ENCODE data around the gene ATP5F1E. TPM values are rescaled to one million over a fixed set of nuclear protein-coding genes. Genes with fewer than 3 reads are reported as not detected.

ATP5F1E gene
- total and polyA plus RNA-seq, 9 of the 15 experiments (the other 6 are each of a cell fraction or from before 2014, with no cell fraction given), result 60.3 to 162 (median 113) TPM

DNA sequence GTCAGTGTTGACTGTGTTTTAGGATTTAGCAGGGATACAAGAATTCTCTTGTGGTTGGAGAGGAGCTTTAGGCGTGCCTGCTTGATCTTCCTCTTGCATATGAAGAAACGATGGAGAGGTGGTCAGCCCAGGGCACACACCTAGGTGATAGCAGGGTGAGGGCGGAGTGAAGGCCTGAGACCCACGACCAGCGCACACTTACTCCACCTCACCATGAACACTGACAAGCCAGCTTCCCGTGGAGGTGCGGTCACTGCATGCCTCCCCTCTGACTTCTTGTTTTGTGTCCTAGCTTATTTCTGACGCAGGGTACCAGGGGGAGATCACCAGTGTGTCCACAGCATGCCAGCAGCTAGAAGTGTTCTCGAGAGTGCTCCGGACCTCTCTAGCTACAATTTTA, 42.9 kb downstream of the ATP5F1E start:
- H3K27ac ChIP-seq (ENCODE audit: extremely low read depth, low read depth, low read length), result no peak overlapping the region
- WGBS (ENCODE audit: insufficient coverage, low coverage, missing lambda C conversion rate), result 92% methylated on average over 10 of the region's 10 CpGs
- CTCF ChIA-PET (ENCODE audit: low intra/inter-chr PET ratio), result no interaction called here
- in situ Hi-C loops (cut with MboI) (no loop called here), intact Hi-C loops (cut with micrococcal nuclease) (no loop called here)
- no peaks in the 10 kb centered on the region for H3K9me3 ChIP-seq (replicated peaks; ENCODE audit: control insufficient read depth, insufficient read depth, low read depth, low read length)
- ATAC-seq (no peak), DNase-seq (ENCODE audit: extremely low read depth in 1 of 4, low spot score in 3 of 4) (no peak), FAIRE-seq (no peak)
- no peaks in the 10 kb centered on the region for H3K27me3 ChIP-seq (ENCODE audit: control insufficient read depth in 2 of 2, insufficient read depth in 2 of 2, low read length in 2 of 2)
- peaks cover under 1% of the 10 kb centered on the region in 2 experiments; a peak in 3 of 5 replicates for H3K4me1 ChIP-seq (replicated peaks in 1 of 2; ENCODE audit: control insufficient read depth in 2 of 2, insufficient read depth in 2 of 2, low read length in 2 of 2)
- peaks cover 34% of the 10 kb centered on the region for H3K79me2 ChIP-seq (ENCODE audit: control insufficient read depth, insufficient read depth, low read length)
- no peak overlapping the region for H3K4me3 ChIP-seq
- H3K9me1 ChIP-seq (ENCODE audit: control insufficient read depth, insufficient read depth, low read length), result no peaks in the 10 kb centered on the region
- POLR2A ChIA-PET, result interaction anchor here (0.8 to 1.4 kb wide), 2 partner anchors 9 to 15 kb away, joined by 3 to 6 read pairs; partner anchors contain the start of gene NELFCD
- peaks cover 4% of the 10 kb centered on the region; the same call in 1 of the 2 replicates for H4K20me1 ChIP-seq (replicated peaks; ENCODE audit: control insufficient read depth, insufficient read depth, low read length)
- peak overlapping the region in 1 of 2 experiments; percentile 61; a peak in 1 of 4 replicates for H3K9ac ChIP-seq (ENCODE audit: insufficient read depth in 1 of 2, low read depth in 2 of 2, low read length in 2 of 2)
- no TSS peak for BruUV-seq (replicated peaks)
- H3K4me2 ChIP-seq (ENCODE audit: insufficient read depth, low read length), result no peak overlapping the region
- H3K36me3 ChIP-seq (ENCODE audit: control insufficient read depth, insufficient read depth, low read length), result peaks cover 98% of the 10 kb centered on the region
- no peak overlapping the region for H2AFZ ChIP-seq (ENCODE audit: low read depth, low read length)
- TF ChIP-seq SIRT6 (IDR thresholded peaks at IDR 0.05; ENCODE audit: low read depth, low read length) (no peak), DIDO1 (tag; IDR thresholded peaks at IDR 0.05; ENCODE audit: low read depth) (no peak), FIP1L1 (IDR thresholded peaks at IDR 0.05; ENCODE audit: low read depth, low read length, poor library complexity, severe bottlenecking) (no peak), ZBED1 (IDR thresholded peaks at IDR 0.05) (no peak), ATF7 (IDR thresholded peaks at IDR 0.05) (no peak)
- TF ChIP-seq, protein P1, sequence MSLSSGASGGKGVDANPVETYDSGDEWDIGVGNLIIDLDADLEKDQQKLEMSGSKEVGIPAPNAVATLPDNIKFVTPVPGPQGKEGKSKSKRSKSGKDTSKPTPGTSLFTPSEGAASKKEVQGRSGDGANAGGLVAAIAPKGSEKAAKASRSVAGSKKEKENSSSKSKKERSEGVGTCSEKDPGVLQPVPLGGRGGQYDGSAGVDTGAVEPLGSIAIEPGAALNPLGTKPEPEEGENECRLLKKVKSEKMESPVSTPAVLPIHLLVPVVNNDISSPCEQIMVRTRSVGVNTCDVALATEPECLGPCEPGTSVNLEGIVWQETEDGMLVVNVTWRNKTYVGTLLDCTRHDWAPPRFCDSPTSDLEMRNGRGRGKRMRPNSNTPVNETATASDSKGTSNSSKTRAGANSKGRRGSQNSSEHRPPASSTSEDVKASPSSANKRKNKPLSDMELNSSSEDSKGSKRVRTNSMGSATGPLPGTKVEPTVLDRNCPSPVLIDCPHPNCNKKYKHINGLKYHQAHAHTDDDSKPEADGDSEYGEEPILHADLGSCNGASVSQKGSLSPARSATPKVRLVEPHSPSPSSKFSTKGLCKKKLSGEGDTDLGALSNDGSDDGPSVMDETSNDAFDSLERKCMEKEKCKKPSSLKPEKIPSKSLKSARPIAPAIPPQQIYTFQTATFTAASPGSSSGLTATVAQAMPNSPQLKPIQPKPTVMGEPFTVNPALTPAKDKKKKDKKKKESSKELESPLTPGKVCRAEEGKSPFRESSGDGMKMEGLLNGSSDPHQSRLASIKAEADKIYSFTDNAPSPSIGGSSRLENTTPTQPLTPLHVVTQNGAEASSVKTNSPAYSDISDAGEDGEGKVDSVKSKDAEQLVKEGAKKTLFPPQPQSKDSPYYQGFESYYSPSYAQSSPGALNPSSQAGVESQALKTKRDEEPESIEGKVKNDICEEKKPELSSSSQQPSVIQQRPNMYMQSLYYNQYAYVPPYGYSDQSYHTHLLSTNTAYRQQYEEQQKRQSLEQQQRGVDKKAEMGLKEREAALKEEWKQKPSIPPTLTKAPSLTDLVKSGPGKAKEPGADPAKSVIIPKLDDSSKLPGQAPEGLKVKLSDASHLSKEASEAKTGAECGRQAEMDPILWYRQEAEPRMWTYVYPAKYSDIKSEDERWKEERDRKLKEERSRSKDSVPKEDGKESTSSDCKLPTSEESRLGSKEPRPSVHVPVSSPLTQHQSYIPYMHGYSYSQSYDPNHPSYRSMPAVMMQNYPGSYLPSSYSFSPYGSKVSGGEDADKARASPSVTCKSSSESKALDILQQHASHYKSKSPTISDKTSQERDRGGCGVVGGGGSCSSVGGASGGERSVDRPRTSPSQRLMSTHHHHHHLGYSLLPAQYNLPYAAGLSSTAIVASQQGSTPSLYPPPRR (CRISPR knock-in tag; IDR thresholded peaks at IDR 0.05; ENCODE audit: borderline replicate concordance), result no peak
- TF ChIP-seq, protein P2, sequence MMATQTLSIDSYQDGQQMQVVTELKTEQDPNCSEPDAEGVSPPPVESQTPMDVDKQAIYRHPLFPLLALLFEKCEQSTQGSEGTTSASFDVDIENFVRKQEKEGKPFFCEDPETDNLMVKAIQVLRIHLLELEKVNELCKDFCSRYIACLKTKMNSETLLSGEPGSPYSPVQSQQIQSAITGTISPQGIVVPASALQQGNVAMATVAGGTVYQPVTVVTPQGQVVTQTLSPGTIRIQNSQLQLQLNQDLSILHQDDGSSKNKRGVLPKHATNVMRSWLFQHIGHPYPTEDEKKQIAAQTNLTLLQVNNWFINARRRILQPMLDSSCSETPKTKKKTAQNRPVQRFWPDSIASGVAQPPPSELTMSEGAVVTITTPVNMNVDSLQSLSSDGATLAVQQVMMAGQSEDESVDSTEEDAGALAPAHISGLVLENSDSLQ (IDR thresholded peaks at IDR 0.05), result no peak
- TF ChIP-seq, protein P3, sequence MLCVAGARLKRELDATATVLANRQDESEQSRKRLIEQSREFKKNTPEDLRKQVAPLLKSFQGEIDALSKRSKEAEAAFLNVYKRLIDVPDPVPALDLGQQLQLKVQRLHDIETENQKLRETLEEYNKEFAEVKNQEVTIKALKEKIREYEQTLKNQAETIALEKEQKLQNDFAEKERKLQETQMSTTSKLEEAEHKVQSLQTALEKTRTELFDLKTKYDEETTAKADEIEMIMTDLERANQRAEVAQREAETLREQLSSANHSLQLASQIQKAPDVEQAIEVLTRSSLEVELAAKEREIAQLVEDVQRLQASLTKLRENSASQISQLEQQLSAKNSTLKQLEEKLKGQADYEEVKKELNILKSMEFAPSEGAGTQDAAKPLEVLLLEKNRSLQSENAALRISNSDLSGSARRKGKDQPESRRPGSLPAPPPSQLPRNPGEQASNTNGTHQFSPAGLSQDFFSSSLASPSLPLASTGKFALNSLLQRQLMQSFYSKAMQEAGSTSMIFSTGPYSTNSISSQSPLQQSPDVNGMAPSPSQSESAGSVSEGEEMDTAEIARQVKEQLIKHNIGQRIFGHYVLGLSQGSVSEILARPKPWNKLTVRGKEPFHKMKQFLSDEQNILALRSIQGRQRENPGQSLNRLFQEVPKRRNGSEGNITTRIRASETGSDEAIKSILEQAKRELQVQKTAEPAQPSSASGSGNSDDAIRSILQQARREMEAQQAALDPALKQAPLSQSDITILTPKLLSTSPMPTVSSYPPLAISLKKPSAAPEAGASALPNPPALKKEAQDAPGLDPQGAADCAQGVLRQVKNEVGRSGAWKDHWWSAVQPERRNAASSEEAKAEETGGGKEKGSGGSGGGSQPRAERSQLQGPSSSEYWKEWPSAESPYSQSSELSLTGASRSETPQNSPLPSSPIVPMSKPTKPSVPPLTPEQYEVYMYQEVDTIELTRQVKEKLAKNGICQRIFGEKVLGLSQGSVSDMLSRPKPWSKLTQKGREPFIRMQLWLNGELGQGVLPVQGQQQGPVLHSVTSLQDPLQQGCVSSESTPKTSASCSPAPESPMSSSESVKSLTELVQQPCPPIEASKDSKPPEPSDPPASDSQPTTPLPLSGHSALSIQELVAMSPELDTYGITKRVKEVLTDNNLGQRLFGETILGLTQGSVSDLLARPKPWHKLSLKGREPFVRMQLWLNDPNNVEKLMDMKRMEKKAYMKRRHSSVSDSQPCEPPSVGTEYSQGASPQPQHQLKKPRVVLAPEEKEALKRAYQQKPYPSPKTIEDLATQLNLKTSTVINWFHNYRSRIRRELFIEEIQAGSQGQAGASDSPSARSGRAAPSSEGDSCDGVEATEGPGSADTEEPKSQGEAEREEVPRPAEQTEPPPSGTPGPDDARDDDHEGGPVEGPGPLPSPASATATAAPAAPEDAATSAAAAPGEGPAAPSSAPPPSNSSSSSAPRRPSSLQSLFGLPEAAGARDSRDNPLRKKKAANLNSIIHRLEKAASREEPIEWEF (CRISPR knock-in tag; IDR thresholded peaks at IDR 0.05), result no peak
- TF ChIP-seq, protein P4, sequence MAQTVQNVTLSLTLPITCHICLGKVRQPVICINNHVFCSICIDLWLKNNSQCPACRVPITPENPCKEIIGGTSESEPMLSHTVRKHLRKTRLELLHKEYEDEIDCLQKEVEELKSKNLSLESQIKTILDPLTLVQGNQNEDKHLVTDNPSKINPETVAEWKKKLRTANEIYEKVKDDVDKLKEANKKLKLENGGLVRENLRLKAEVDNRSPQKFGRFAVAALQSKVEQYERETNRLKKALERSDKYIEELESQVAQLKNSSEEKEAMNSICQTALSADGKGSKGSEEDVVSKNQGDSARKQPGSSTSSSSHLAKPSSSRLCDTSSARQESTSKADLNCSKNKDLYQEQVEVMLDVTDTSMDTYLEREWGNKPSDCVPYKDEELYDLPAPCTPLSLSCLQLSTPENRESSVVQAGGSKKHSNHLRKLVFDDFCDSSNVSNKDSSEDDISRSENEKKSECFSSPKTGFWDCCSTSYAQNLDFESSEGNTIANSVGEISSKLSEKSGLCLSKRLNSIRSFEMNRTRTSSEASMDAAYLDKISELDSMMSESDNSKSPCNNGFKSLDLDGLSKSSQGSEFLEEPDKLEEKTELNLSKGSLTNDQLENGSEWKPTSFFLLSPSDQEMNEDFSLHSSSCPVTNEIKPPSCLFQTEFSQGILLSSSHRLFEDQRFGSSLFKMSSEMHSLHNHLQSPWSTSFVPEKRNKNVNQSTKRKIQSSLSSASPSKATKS (CRISPR knock-in tag; IDR thresholded peaks at IDR 0.05), result no peak
